Fibroblast of lung (primary cell): ENCODE measurements around the gene EPRS1. TPM values are rescaled to one million over a fixed set of nuclear protein-coding genes. Genes with fewer than 3 reads are reported as not detected.

Experiments used
- DNase-seq, 2 donors: peaks; one replicate each; pipeline versions ENCODE4 v3.0.0 to v3.0.0-alpha.2; 2010; ENCODE audit warnings: low read depth in 2 of 2
- H2AFZ ChIP-seq: 2 replicates; pipeline ENCODE4 v1.5.1; 2012; ENCODE audit warnings: low read length, control low read depth, inconsistent platforms
- H3K27ac ChIP-seq: 2 replicates; pipeline ENCODE4 v1.5.1; 2011; ENCODE audit warnings: low read length, control low read depth; ENCODE audit not compliant: insufficient read depth
- H3K27me3 ChIP-seq: 2 replicates; pipeline ENCODE4 v1.5.1; 2011; ENCODE audit warnings: mild to moderate bottlenecking, low read length; ENCODE audit not compliant: control insufficient read depth, insufficient read depth
- H3K36me3 ChIP-seq: 2 replicates; pipeline ENCODE4 v1.5.1; 2011; ENCODE audit warnings: low read length; ENCODE audit not compliant: control insufficient read depth, insufficient read depth
- H3K4me1 ChIP-seq: 2 replicates; pipeline ENCODE4 v1.5.1; 2011; ENCODE audit warnings: low read length; ENCODE audit not compliant: control insufficient read depth, insufficient read depth; ENCODE audit errors: extremely low read depth
- H3K4me2 ChIP-seq: 2 replicates; pipeline ENCODE4 v1.5.1; 2011; ENCODE audit warnings: low read length, control low read depth; ENCODE audit not compliant: insufficient read depth; ENCODE audit errors: extremely low read depth
- H3K4me3 ChIP-seq, 4 experiments: fragments of 200-600 bp in 1 of 4; sonication (generic) in 1 of 4; replicated peaks in 1 of 4; 2 replicates each; pipeline ENCODE4 v1.5.1; 2011 to 2016; ENCODE audit warnings: low read length in 4 of 4, low read depth in 3 of 4, mild to moderate bottlenecking in 3 of 4, control low read depth in 2 of 4, inconsistent platforms in 1 of 4, mixed read lengths in 1 of 4; ENCODE audit not compliant: insufficient read depth in 1 of 4; ENCODE audit errors: control extremely low read depth in 1 of 4
- H3K79me2 ChIP-seq: 2 replicates; pipeline ENCODE4 v1.5.1; 2012; ENCODE audit warnings: mild to moderate bottlenecking, low read length, inconsistent platforms; ENCODE audit not compliant: control insufficient read depth, insufficient read depth
- H3K9ac ChIP-seq: 2 replicates; pipeline ENCODE4 v1.5.1; 2011; ENCODE audit warnings: mild to moderate bottlenecking, low read length, control low read depth; ENCODE audit not compliant: insufficient read depth
- H3K9me3 ChIP-seq: 2 replicates; pipeline ENCODE4 v1.5.1; 2012; ENCODE audit warnings: low read depth, low read length; ENCODE audit not compliant: control insufficient read depth, insufficient read depth
- H4K20me1 ChIP-seq: 2 replicates; pipeline ENCODE4 v1.5.1; 2011; ENCODE audit warnings: low read length; ENCODE audit not compliant: control insufficient read depth, insufficient read depth; ENCODE audit errors: extremely low read depth
- EZH2 ChIP-seq: IDR thresholded peaks from 2 replicates; pipeline ENCODE4 v1.5.1; 2012; ENCODE audit warnings: low read length, control low read depth, mild to moderate bottlenecking; ENCODE audit errors: missing control alignments
- polyA plus RNA-seq, 2 donors: library from polyadenylated mRNA; depleted of rRNA in 1 of 2; stranded (reverse) in 1 of 2; unstranded in 1 of 2; fragments of >200 nt; gene quantifications; 2 replicates each; pipeline ENCODE4 v1.2.1, GENCODE V29; 2011 to 2012; ENCODE audit warnings: missing spikeins in 1 of 2
- total RNA-seq: library from RNA; depleted of rRNA; stranded (reverse); fragments of >200 nt; gene quantifications from 2 replicates; pipeline ENCODE4 v1.2.1, GENCODE V29; 2014
- TF ChIP-seq, protein P1 (sequence below), 2 donors: IDR thresholded peaks in 1 of 2; conservative IDR thresholded peaks in 1 of 2; 1 replicate in 1 of 2; 2 replicates in 1 of 2; pipeline ENCODE4 v1.5.1; 2011 to 2012; ENCODE audit warnings: low read length in 2 of 2, control low read depth in 1 of 2, inconsistent platforms in 1 of 2, low read depth in 1 of 2, mild to moderate bottlenecking in 1 of 2

EPRS1 gene
- total and polyA plus RNA-seq, 2 donors (not counting 1 experiment from before 2014, with no cell fraction given): 103 to 273 TPM

DNA sequence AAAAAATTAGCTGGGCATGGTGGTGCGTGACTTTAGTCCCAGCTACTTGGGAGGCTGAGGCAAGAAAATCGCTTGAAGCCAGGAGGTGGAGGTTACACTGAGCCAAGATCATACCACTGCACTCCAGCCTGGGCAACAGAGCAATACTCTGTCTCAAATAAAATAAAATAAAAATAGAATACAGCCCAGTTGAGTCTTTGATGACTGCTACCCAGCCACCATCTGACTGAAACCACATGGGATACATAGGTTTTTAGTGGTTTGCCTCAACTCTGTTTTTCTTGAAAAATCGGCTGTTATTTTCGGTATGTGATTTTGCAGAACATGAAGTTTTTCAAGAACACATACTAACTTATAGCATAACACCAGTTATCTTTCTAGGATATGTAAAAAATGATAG, 46.5 kb downstream of the EPRS1 start:
- H3K27ac ChIP-seq: no peak overlapping the region
- no peak for TF ChIP-seq EZH2
- TF ChIP-seq, protein P1, sequence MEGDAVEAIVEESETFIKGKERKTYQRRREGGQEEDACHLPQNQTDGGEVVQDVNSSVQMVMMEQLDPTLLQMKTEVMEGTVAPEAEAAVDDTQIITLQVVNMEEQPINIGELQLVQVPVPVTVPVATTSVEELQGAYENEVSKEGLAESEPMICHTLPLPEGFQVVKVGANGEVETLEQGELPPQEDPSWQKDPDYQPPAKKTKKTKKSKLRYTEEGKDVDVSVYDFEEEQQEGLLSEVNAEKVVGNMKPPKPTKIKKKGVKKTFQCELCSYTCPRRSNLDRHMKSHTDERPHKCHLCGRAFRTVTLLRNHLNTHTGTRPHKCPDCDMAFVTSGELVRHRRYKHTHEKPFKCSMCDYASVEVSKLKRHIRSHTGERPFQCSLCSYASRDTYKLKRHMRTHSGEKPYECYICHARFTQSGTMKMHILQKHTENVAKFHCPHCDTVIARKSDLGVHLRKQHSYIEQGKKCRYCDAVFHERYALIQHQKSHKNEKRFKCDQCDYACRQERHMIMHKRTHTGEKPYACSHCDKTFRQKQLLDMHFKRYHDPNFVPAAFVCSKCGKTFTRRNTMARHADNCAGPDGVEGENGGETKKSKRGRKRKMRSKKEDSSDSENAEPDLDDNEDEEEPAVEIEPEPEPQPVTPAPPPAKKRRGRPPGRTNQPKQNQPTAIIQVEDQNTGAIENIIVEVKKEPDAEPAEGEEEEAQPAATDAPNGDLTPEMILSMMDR (conservative IDR thresholded peaks at IDR 0.05 in 1 of 2, IDR thresholded peaks at IDR 0.05 in 1 of 2; ENCODE audit: low read depth in 1 of 2, low read length in 2 of 2): no peak

More for the DNA sequence above, 46.5 kb downstream of the EPRS1 start:
- H3K9me3 ChIP-seq: no peaks in the 10 kb centered on the region
- DNase-seq: no peak
- H3K4me1 ChIP-seq: no peaks in the 10 kb centered on the region
- H4K20me1 ChIP-seq: no peaks in the 10 kb centered on the region
- no peaks in the 10 kb centered on the region for H3K79me2 ChIP-seq
- no peaks in the 10 kb centered on the region for H3K27me3 ChIP-seq
- no peak overlapping the region for H3K4me2 ChIP-seq
- H2AFZ ChIP-seq: no peak overlapping the region
- H3K36me3 ChIP-seq: peaks cover 3% of the 10 kb centered on the region
- no peak overlapping the region for H3K9ac ChIP-seq
- no peak overlapping the region for H3K4me3 ChIP-seq

Other genes starting within 250 kb of the EPRS1 start
- gene SLC30A10, start 117.9 kb downstream of the EPRS1 start, total RNA-seq: not detected in 2 replicates
- gene SLC30A10, start 117.9 kb downstream of the EPRS1 start, polyA plus RNA-seq: 0.02 TPM in 1 of 2 replicates, not detected in the other
- gene BPNT1, start 43.3 kb upstream of the EPRS1 start, total RNA-seq: 21.8 and 23.8 TPM in 2 replicates
- 51.2 and 54.9 TPM in 2 replicates for gene BPNT1, start 43.3 kb upstream of the EPRS1 start, polyA plus RNA-seq
- gene IARS2, start 47.6 kb upstream of the EPRS1 start, total RNA-seq: 88.9 and 99.1 TPM in 2 replicates
- 34.1 and 37.8 TPM in 2 replicates for gene IARS2, start 47.6 kb upstream of the EPRS1 start, polyA plus RNA-seq
- gene RAB3GAP2, start 225.9 kb upstream of the EPRS1 start, total RNA-seq: 36.5 and 43.8 TPM in 2 replicates
- gene RAB3GAP2, start 225.9 kb upstream of the EPRS1 start, polyA plus RNA-seq: 23.0 and 31.0 TPM in 2 replicates